ENCODE data around the gene KDM1B. TPM values are rescaled to one million over a fixed set of nuclear protein-coding genes. Genes with fewer than 3 reads are reported as not detected.

The KDM1B gene
- total RNA-seq, 1 donor from 2014 or later, result 19.6 TPM

- intact Hi-C loops (cut with DNase I), result no loop called here
- Histone ChIP-seq H3K4me3 (no peak overlapping the region), H3K4me1 (no peaks in the 10 kb centered on the region), H3K36me3 (no peaks in the 10 kb centered on the region), H3K27ac (no peak overlapping the region), H3K27me3 (no peaks in the 10 kb centered on the region), H3K9me3 (no peaks in the 10 kb centered on the region)
- no peak for ATAC-seq
- no peak for TF ChIP-seq CTCF (IDR thresholded peaks at IDR 0.05)
- no peak for DNase-seq
Measured at GRCh38 chr6:18269253-18269652, 114.0 kb downstream of the KDM1B start.

GRCh38 chr6:18269717-18270116 is 114.5 kb downstream of the KDM1B start:
- DNase-seq (no peak), ATAC-seq (no peak)
- Histone ChIP-seq H3K27ac (no peak overlapping the region), H3K4me3 (no peak overlapping the region), H3K27me3 (no peaks in the 10 kb centered on the region), H3K9me3 (no peaks in the 10 kb centered on the region), H3K36me3 (no peaks in the 10 kb centered on the region), H3K4me1 (no peaks in the 10 kb centered on the region)
- no peak for TF ChIP-seq CTCF (IDR thresholded peaks at IDR 0.05)
- intact Hi-C loops (cut with DNase I), result no loop called here

DNA sequence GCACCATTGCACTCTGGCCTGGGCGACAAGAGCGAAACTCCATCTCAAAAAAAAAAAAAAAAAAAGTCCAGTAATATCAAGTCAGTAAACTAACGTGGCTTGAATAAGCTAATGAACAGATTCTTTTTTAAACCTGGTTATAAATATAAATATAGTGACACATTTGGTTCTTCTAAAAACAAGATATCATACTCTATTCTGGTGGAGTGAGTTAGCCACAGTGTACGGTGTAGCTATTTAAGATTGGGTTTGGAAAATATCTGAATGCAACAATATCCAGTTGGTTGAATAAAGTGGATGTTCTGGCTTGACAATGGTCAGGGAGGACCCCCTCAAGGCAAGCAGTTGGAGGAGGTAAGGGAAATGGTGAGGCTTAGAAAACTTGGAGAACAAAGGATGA is 115.0 kb downstream of the KDM1B start:
- intact Hi-C loops (cut with DNase I), result no loop called here
- Histone ChIP-seq H3K27me3 (no peaks in the 10 kb centered on the region), H3K4me3 (no peak overlapping the region), H3K27ac (no peak overlapping the region), H3K9me3 (no peaks in the 10 kb centered on the region), H3K4me1 (no peaks in the 10 kb centered on the region), H3K36me3 (no peaks in the 10 kb centered on the region)
- DNase-seq (no peak), ATAC-seq (no peak)
- TF ChIP-seq CTCF (IDR thresholded peaks at IDR 0.05), result no peak

Other genes starting within 250 kb of the KDM1B start
- 59.0 TPM for gene KIF13A, start 167.8 kb upstream of the KDM1B start, total RNA-seq
- 2.3 TPM for gene NHLRC1, start 32.7 kb upstream of the KDM1B start, total RNA-seq
- 13.6 TPM for gene TPMT, start 345 bp upstream of the KDM1B start, total RNA-seq
- 64.9 TPM for gene DEK, start 109.1 kb downstream of the KDM1B start, total RNA-seq
- 82.4 TPM for gene RNF144B, start 231.9 kb downstream of the KDM1B start, total RNA-seq